Osteoblast (primary cell): ENCODE results near the gene PNPLA5. TPM values are rescaled to one million over a fixed set of nuclear protein-coding genes. Genes with fewer than 3 reads are reported as not detected.
A peak's percentile ranks its signal among the peaks of the same experiment; 100 is the strongest.

Source experiments
- DNase-seq: peaks from one replicate; pipeline ENCODE4 v3.0.0; 2011; ENCODE audit warnings: low spot score, mixed read lengths; ENCODE audit not compliant: insufficient read length; ENCODE audit errors: missing footprints
- H2AFZ ChIP-seq: 2 replicates; pipeline ENCODE4 v1.6.0; 2011; ENCODE audit warnings: mild to moderate bottlenecking, low read length
- H3K27ac ChIP-seq: 2 replicates; pipeline ENCODE4 v1.5.1; 2011; ENCODE audit warnings: mild to moderate bottlenecking, low read depth, low read length, moderate library complexity
- H3K27me3 ChIP-seq: 2 replicates; pipeline ENCODE4 v1.6.0; 2012; ENCODE audit warnings: mild to moderate bottlenecking, control low read depth, inconsistent platforms, low read length, moderate library complexity; ENCODE audit not compliant: insufficient read depth
- H3K36me3 ChIP-seq: 2 replicates; pipeline ENCODE4 v1.5.1; 2011; ENCODE audit warnings: mild to moderate bottlenecking, low read length, control low read depth, moderate library complexity; ENCODE audit not compliant: insufficient read depth
- H3K4me1 ChIP-seq: 2 replicates; pipeline ENCODE4 v1.5.1; 2011; ENCODE audit warnings: mild to moderate bottlenecking, low read length, control low read depth, moderate library complexity; ENCODE audit not compliant: insufficient read depth
- H3K4me2 ChIP-seq: 2 replicates; pipeline ENCODE4 v1.6.0; 2011; ENCODE audit warnings: mild to moderate bottlenecking, low read length; ENCODE audit not compliant: insufficient read depth
- H3K4me3 ChIP-seq: fragments of 200-600 bp; sonication (generic); 3 replicates; pipeline ENCODE4 v1.5.1; 2012; ENCODE audit warnings: mild to moderate bottlenecking, low read length, inconsistent platforms; ENCODE audit not compliant: insufficient read depth
- H3K79me2 ChIP-seq: 2 replicates; pipeline ENCODE4 v1.6.0; 2012; ENCODE audit warnings: mild to moderate bottlenecking, low read length, control low read depth, inconsistent platforms; ENCODE audit not compliant: insufficient read depth
- H3K9me3 ChIP-seq: 2 replicates; pipeline ENCODE4 v1.5.1; 2011; ENCODE audit warnings: low read depth, low read length, control low read depth
- H4K20me1 ChIP-seq: 2 replicates; pipeline ENCODE4 v1.6.0; 2012; ENCODE audit warnings: mild to moderate bottlenecking, low read length, control low read depth; ENCODE audit not compliant: insufficient read depth
- total RNA-seq: library from RNA; depleted of rRNA; stranded (reverse); fragments of >200 nt; gene quantifications from 2 replicates; pipeline ENCODE4 v1.2.3, GENCODE V29; 2012
- TF ChIP-seq, protein P1 (sequence below): IDR thresholded peaks from 2 replicates; pipeline ENCODE4 v1.5.1; 2011; ENCODE audit warnings: mild to moderate bottlenecking, low read depth, low read length, moderate library complexity; ENCODE audit errors: extremely low read depth

The PNPLA5 gene
- total RNA-seq, 1 donor: not detected

DNA sequence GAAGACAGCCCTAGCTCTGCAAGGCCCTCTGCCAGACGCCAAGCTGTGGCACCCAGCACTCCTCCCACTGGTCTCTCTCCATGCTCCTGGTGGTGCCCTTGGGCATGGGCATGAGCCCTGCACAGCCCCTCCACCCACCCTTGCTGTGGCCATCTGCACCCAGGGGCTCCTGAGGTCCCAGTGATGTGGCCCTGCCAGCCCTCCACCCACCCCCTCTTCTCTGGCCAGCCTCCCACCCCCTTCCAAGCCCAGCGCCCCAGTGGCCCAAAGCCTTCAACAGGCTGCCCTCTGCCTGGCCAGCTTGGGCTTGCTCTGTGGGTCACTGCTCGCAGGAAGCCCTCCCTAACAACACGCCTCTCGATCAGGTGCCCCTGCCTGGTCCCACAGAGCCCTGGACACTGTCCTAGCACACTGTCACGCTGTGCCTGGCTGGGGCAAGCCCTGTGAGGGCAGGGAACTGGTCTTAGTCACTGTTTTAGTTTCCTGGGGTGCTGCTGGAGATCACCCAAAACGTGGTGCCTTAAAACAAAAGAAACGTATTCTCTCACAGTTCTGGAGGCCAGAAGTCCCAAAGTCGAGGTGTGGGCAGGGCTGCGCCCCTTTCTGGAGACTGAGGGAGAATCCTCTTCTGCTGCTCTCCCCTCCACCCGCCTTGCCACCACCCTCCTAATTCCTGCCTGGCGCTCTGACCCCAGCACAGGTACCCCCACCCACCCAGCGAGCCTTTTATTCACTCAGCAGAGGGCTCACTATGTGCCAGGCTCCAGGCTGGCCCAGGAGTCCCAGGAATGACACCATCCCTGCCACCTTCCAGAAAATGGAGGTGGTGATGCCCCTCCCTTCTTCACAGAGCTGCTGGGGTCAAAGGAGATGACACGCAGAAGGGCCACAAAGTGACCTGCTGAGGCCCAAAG is 44.2 kb downstream of the PNPLA5 start:
- no peaks in the 10 kb centered on the region for H3K79me2 ChIP-seq
- no peak overlapping the region for H3K27ac ChIP-seq
- TF ChIP-seq, protein P1, sequence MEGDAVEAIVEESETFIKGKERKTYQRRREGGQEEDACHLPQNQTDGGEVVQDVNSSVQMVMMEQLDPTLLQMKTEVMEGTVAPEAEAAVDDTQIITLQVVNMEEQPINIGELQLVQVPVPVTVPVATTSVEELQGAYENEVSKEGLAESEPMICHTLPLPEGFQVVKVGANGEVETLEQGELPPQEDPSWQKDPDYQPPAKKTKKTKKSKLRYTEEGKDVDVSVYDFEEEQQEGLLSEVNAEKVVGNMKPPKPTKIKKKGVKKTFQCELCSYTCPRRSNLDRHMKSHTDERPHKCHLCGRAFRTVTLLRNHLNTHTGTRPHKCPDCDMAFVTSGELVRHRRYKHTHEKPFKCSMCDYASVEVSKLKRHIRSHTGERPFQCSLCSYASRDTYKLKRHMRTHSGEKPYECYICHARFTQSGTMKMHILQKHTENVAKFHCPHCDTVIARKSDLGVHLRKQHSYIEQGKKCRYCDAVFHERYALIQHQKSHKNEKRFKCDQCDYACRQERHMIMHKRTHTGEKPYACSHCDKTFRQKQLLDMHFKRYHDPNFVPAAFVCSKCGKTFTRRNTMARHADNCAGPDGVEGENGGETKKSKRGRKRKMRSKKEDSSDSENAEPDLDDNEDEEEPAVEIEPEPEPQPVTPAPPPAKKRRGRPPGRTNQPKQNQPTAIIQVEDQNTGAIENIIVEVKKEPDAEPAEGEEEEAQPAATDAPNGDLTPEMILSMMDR: no peak
- H3K4me3 ChIP-seq: no peak overlapping the region
- no peak overlapping the region for H3K4me2 ChIP-seq
- no peaks in the 10 kb centered on the region for H3K36me3 ChIP-seq
- H2AFZ ChIP-seq: no peak overlapping the region
- H3K9me3 ChIP-seq: no peaks in the 10 kb centered on the region
- peaks cover 34% of the 10 kb centered on the region for H3K27me3 ChIP-seq
- H4K20me1 ChIP-seq: no peaks in the 10 kb centered on the region
- peak; percentile 70 for DNase-seq
- H3K4me1 ChIP-seq: no peaks in the 10 kb centered on the region

DNA sequence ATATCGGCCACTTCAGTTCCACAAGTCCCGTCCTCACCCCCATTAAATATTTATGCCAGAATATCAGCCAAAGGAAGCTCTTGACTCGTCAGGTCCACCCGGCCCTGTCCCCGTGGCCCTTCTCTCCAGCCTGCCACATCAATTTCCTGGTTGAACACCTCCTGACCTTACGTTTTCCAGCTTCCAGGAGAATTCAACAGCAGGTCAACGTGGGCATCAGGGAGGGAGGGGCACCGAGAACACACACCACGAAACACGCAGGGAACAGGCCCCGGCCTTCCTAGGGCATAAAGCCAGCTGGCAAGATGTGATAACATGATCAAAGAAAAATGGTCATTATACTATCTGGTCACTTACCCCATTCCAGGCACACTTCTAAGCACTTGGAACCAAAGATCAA is 44.8 kb downstream of the PNPLA5 start:
- no peaks in the 10 kb centered on the region for H3K4me1 ChIP-seq
- H3K36me3 ChIP-seq: no peaks in the 10 kb centered on the region
- H4K20me1 ChIP-seq: no peaks in the 10 kb centered on the region
- TF ChIP-seq, protein P1: no peak
- H3K9me3 ChIP-seq: no peaks in the 10 kb centered on the region
- no peak overlapping the region for H3K4me3 ChIP-seq
- peaks cover 30% of the 10 kb centered on the region for H3K27me3 ChIP-seq
- no peak overlapping the region for H3K4me2 ChIP-seq
- no peaks in the 10 kb centered on the region for H3K79me2 ChIP-seq
- DNase-seq: peak; percentile 87
- H2AFZ ChIP-seq: no peak overlapping the region
- no peak overlapping the region for H3K27ac ChIP-seq

DNA sequence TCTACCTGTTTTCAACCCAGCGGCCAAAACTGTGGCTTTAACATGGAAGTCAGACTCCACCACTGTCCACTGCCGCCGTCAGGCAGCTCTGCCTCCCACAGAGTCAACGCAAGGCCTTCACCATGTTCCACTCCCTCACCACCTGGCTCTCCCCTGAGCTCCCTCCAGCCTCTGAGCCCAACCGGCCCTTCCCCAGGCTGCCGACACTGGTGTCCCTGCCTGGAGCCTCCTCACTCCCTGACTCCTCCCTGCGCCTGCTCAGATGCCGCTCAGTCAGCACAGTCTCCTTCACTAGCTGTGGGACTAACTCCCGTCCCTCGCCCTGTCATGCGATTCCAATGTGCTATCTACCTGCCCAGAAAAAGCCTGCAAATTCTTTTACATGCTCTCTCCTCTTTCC is 45.8 kb downstream of the PNPLA5 start:
- Histone ChIP-seq H2AFZ (no peak overlapping the region), H4K20me1 (no peaks in the 10 kb centered on the region), H3K4me1 (no peaks in the 10 kb centered on the region), H3K9me3 (no peaks in the 10 kb centered on the region), H3K79me2 (no peaks in the 10 kb centered on the region), H3K4me2 (no peak overlapping the region), H3K27me3 (peaks cover 20% of the 10 kb centered on the region), H3K27ac (no peak overlapping the region), H3K36me3 (no peaks in the 10 kb centered on the region), H3K4me3 (no peak overlapping the region)
- TF ChIP-seq, protein P1: no peak
- DNase-seq: no peak
